ENCODE results near the gene C20orf204.

C20orf204 gene

GRCh38 chr20:64027981-64028685 lies 7.8 kb upstream of the C20orf204 start:
- no peak for DNase-seq (ENCODE audit: low read depth in 3 of 3)

GRCh38 chr20:64029293-64030117 lies 6.5 kb upstream of the C20orf204 start:
- no peak for DNase-seq (ENCODE audit: low read depth in 3 of 3)

DNA sequence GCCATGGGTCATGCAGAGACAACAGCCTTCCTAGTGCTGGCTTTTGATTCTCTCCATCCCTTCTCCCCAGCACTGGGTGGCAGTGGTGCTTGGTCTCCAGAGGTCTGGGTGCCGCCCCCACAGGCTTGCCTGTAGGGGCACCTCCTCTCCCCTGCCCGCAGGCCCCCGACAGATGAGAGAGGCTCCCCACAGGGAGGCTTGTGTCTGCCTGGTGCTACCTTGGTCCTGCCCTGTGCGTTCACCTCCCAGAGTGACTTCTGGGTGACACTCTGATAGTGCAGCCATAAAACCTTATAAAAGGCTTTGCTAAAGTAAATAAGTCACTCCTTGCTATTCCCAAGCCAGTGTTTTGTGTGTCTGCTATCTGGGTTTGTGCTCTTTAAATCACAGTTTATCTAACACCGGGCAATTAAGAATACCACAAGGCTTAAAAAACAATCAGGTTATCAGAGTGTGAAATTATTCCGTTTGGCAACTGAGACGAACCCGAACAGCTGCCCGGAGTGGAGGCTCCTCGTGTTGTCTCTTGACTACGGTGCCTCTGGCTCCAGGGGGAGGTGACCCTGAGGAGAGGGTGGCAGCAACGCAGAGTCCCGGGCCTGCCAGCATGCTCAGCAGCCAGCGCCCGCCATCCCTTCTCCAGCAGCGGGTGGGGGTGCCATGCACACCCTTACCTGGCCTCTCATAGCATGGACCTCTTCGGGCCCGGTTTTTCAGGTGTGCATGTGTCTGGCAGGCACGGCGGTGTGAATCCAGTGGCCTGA lies 5.4 kb upstream of the C20orf204 start:
- no peak for DNase-seq (ENCODE audit: low read depth in 3 of 3)

DNA sequence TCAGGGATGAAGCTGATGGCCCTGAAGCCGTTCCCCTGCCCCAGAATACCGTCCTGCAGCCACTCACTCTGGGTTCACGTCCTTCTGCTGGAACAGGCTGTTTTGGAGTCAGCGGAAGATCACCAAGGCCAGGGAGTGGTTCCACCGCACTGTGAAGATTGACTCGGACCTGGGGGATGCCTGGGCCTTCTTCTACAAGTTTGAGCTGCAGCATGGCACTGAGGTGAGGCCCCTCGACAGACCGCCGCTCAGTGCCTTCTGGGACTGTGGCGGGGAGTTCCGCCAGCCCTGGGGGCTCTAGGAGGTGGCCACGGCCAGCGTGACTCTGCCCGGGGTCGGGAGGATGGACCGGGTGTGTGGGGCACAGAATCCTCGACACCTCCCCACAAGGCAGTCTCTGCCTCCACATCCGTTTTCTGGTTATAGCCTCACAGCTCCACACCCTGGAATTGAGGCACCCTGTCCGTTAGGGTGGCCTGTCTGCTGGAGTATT lies 4.1 kb upstream of the C20orf204 start:
- no peak for DNase-seq (ENCODE audit: low read depth in 3 of 3)

- DNase-seq (ENCODE audit: low read depth in 3 of 3), result no peak
Observed at GRCh38 chr20:64032706-64033624, 3.0 kb upstream of the C20orf204 start.

- DNase-seq (ENCODE audit: low read depth in 3 of 3), result no peak
Observed at GRCh38 chr20:64033981-64034493, 1.9 kb upstream of the C20orf204 start.

GRCh38 chr20:64035066-64035932 lies 683 bp upstream of the C20orf204 start:
- no peak for DNase-seq (ENCODE audit: low read depth in 3 of 3)

GRCh38 chr20:64036346-64037198 lies 590 bp downstream of the C20orf204 start:
- no peak for DNase-seq (ENCODE audit: low read depth in 3 of 3)

DNA sequence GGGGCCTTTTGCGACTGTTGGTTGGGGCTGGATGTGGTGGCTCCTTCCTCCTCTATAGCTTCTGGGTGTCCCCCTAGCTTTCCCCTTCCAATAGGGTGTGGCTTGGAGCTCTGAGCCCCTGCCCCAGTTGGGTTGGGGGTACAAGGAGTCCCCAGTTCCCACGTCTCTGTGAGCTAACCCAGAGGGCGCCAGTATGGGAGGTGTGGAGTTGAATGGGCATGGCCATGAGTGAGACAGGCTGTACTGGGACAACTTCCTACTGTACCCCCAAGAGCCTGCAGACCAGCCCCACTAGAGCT lies 1.2 kb downstream of the C20orf204 start:
- no peak for DNase-seq (ENCODE audit: low read depth in 3 of 3)

DNA sequence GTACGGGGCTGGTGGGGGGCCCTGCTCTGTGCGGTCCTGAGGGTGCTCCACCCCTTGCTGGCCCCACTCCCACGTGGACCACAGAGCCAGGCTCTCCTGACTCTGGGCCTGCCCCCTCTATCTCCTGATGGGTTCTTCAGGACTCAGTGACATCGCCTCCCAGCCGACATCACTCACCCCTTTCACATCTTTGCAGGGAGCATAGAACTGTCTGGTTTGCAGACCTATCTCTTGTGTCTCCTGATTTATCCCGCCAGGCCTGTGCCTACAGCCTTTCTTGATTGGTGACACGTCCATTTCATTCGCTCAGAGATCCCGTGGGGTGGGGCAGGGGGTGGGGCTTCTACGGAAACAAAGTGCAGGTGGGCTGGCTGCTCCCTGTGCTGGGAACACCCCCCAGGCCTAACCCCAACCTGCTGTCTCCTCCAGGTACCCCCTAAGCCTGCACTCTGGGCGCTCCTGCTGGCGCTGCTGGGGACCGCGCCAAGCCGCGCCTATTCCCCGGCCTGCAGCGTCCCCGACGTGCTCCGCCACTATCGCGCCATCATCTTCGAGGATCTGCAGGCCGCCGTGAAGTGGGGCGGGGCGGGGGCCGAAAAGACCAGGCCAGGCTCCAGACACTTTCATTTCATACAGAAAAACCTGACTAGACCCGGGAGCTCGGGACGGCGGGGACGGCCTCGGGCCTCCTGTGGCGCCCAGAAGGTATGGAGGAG lies 1.7 kb downstream of the C20orf204 start:
- DNase-seq (ENCODE audit: low read depth in 3 of 3), result no peak

GRCh38 chr20:64038224-64038564 lies 2.2 kb downstream of the C20orf204 start:
- DNase-seq (ENCODE audit: low read depth in 3 of 3), result no peak

GRCh38 chr20:64038565-64039292 lies 2.7 kb downstream of the C20orf204 start:
- peak; percentile 54 to 75 (median 57) for DNase-seq (ENCODE audit: low read depth in 3 of 3)

- no peak for DNase-seq (ENCODE audit: low read depth in 3 of 3)
Observed at GRCh38 chr20:64039293-64040160, 3.5 kb downstream of the C20orf204 start.

DNA sequence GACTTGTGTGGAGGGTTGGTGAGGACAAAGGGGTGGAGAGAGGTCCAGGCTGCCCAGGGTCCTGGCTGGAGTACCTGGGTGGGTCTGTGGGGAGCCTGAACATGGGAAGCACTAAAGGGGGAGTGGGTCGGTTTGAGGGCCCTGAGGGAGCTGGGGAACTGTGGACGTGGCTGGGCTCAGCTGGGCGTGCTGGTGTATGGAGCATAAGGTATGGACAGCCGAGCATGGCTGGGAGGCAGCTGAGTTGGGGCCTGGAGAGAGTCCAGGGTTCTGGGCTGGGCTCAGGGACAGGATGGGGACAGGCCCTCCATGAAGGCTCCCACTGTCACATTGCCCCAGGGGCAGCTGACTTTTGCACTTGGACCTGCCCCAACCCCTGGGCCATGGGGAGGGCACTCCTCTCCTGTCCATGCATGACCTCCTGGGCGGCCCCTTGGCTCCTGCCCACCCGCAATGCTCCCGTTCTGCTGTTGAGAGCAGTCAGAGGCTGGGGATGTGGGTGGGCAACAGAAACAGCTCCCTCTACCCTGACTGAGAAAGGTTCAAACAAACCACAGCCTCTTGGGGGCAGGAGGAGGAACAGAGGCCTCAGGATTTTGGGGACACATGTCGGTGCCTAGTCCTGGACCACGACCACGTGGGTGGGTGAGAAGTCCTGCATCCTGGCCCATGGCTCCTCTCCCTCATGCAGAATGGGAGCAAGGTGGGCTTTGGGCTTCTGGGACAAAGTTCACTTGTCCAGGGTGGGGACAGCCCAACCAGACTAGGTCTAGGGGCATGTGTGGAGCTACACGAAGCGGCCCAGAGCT lies 4.5 kb downstream of the C20orf204 start:
- DNase-seq (ENCODE audit: low read depth in 3 of 3), result no peak

DNA sequence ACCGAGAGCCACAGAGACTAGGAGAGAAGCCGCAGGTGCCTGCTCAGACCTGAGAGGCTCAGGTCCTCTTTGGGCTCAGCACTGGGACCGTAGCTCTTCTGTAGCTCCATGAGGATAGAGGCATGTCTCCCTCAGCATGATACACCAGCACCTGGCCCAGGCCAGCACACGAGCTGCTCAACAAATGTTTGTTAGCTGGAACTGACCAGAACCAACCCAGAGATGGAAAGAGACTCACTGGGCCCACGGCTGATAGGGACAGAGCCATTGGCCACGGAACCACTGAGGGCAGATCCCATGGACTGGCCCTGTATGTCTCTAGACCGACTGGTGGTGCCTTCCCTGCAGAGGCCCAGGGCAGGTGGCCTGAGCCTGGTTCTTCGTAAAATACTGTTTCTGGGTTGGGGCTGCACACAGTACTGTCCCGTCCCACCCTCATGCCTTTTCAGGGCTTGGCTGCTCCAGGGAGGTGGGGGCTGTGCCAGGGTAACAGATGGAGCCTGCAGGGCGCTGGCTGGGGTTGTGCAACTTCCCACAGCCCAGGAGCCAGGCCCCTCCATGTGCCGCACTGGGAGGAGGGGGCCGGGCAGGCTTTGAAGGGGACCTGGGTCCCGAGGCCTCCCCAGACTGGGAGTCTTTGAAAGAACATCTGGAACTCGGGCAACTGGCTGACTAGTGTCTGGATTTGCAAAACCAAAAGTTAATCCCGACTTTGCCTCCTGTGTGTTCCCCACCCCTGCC lies 5.2 kb downstream of the C20orf204 start:
- no peak for DNase-seq (ENCODE audit: low read depth in 3 of 3)

DNA sequence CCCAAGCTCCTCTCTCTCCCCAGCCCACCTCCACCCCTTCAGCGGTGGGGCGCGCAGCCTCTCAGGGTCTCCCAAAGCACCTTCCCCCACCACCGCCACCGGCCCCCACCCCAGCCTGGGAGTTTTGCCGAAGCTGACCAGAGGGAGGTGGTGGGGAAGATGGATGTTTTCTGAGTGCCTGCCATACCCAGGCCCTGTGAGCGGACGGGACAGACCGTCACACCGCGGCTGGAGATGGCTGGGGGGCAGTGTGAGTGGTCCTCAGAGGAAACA lies 5.7 kb downstream of the C20orf204 start:
- DNase-seq (ENCODE audit: low read depth in 3 of 3), result no peak
